GM12864 (cell line): ENCODE results near the gene AP3B2.
"Not testable (repeated sequence)": the region's sequence is repeated elsewhere in the genome, so short reads cannot be mapped to it uniquely, and the experiment has no call there.

Experiments used
- DNase-seq: peaks from one replicate; pipeline ENCODE4 v3.0.0-alpha.2; 2011; ENCODE audit warnings: low read depth
- H3K4me3 ChIP-seq: 2 replicates; pipeline ENCODE4 v1.5.1; 2011; ENCODE audit warnings: mild to moderate bottlenecking, low read depth, low read length, control low read depth
- TF ChIP-seq, protein P1 (sequence below): IDR thresholded peaks from 2 replicates; pipeline ENCODE4 v1.5.1; 2011; ENCODE audit warnings: low read depth, mild to moderate bottlenecking, moderate library complexity, low read length, control low read depth, inconsistent platforms; ENCODE audit errors: missing control alignments

The AP3B2 gene

DNA sequence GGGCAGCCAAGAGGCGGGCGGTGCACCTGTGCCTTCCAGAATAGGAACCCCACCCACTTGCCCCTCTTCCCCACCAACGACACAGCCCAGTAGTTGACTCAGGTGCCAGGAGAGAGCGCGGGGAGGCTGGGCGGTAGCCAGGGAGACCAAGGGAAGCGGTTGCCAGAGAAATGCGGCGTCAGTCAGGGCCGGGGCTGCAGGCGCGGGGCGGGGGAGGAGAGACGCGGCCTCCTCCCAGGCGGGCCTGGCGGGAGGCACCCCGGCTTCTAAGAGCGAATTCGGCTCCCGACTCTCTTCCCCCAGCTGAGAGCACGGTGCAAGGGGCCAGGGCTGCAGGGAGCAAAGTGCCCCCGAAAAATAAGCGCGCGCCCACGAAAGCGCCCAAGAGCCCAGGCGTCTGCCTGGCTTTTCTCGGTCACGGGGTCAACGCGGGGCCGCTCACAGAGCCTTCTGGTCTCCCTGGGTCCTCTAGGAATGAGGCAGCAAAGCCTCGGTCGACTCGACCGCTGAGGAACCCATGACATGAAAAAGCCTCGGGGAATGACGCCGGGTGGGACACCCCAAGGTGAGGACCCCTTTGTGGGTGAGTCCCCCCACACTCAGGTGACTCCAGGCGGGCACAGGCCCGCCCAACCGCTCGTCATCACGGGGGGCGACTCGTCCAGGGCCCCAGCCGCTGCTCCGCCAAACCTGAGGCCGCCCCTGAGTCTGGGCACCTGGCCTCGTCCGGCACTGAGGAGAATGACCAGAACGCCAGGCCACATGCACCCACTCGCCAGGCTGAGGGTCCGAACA lies 63.2 kb downstream of the AP3B2 start:
- no peak for DNase-seq
- TF ChIP-seq, protein P1, sequence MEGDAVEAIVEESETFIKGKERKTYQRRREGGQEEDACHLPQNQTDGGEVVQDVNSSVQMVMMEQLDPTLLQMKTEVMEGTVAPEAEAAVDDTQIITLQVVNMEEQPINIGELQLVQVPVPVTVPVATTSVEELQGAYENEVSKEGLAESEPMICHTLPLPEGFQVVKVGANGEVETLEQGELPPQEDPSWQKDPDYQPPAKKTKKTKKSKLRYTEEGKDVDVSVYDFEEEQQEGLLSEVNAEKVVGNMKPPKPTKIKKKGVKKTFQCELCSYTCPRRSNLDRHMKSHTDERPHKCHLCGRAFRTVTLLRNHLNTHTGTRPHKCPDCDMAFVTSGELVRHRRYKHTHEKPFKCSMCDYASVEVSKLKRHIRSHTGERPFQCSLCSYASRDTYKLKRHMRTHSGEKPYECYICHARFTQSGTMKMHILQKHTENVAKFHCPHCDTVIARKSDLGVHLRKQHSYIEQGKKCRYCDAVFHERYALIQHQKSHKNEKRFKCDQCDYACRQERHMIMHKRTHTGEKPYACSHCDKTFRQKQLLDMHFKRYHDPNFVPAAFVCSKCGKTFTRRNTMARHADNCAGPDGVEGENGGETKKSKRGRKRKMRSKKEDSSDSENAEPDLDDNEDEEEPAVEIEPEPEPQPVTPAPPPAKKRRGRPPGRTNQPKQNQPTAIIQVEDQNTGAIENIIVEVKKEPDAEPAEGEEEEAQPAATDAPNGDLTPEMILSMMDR = no peak
- H3K4me3 ChIP-seq = no peak overlapping the region

- DNase-seq, H3K4me3 ChIP-seq: not testable (repeated sequence)
These were observed 64.5 kb downstream of the AP3B2 start for GRCh38 chr15:82644967-82645852.

DNA sequence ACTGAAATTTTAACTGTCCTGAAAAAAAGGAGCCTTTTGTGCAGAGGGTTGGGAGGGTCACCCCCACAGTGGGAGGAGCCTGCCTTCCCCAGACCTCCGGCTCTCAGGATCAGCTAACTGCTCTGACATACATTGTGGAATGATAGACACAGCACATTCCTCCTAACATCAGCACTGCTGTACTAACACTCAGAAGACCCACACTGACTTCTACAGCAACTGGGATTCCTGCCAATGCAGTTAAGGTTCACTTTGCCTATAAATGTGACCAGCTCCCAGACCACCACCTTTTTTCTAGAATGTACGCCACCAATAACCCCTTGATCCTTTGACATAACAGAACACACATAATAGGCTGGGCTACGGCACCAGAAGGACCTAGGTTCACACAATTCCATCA lies 65.7 kb downstream of the AP3B2 start:
- TF ChIP-seq, protein P1 = no peak
- no peak overlapping the region for H3K4me3 ChIP-seq
- no peak for DNase-seq

DNA sequence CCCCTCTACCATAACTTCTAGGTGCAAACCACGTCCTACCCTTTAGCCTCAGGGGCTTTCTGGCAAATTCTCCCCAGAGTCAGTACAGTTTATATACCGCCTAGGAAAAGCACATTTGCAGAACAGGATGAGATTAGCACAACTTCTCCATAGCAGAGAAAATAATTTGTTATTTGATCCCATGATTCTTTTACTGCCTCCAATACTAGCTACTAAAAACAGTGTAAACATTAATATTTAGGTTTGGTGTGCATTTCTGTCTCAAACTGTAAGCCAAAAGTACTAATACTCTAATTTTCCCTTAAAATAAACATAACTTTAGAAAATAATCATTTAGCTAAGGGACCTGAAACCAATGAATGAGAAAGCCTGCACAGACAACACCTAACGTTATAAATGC lies 67.0 kb downstream of the AP3B2 start:
- H3K4me3 ChIP-seq = no peak overlapping the region
- DNase-seq = no peak
- TF ChIP-seq, protein P1 = no peak

DNA sequence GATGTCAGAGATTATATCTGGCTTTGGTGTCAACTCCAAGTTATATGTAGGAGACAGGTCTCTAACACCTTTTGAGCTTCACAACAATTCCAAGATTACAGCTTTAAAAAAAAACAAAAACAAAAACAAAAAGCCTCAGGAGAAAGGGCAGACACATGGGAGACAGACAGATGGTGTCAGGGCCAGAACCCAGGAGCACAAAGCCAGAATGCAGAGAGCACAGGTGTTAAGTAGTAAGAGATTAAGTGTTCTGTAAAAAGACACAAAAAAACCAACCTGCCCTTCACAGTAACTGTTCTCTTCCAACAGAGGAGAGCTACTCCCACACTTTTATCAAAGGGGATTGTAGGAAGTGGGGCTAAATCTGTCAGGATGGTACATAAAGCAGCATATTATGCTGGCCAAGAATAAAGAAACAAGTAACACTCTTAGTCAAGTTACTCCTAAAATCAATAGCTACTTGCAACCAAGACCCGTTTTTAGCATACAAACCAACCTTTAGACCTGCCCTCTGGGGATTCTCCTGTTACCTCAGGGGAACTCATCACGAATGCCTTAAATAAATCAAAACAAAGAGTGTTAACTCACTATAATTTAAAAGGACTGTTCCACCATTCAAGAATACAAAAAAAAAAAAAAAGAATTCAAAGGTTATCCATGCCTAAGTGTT lies 68.4 kb downstream of the AP3B2 start:
- no peak overlapping the region for H3K4me3 ChIP-seq
- TF ChIP-seq, protein P1 = no peak
- DNase-seq = no peak

GRCh38 chr15:82640672-82641071 lies 69.0 kb downstream of the AP3B2 start:
- no peak overlapping the region for H3K4me3 ChIP-seq
- no peak for DNase-seq
- TF ChIP-seq, protein P1 = no peak

DNA sequence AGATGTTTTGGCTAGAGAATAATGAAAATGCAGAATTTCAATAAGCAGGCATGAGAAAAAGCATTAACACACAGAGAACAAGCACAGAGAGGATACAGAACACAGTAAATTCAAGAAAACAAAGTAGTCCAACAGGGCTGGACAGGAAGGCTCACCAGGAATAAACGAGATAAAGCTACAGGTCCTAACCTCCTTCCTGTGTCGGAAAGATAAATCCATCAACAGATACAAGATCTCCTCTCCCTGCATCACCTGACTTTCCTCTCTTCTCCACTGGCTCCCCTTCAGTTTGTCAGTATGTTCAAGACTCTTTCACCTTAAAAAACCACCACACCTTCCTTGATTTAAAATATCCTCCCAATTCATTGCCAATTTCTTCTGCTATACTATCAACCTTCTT lies 73.9 kb downstream of the AP3B2 start:
- no peak overlapping the region for H3K4me3 ChIP-seq
- DNase-seq = no peak
- TF ChIP-seq, protein P1 = no peak
